DMS153 treated with DMSO at 0.1 percent for 48 hours (cell line): ENCODE measurements around the gene NXPH4.

Experiments used
- DNase-seq: peaks from one replicate; lab custom pipeline; 2025; ENCODE audit not compliant: unreplicated experiment; lab: John Stamatoyannopoulos, UW

Gene NXPH4

DNA sequence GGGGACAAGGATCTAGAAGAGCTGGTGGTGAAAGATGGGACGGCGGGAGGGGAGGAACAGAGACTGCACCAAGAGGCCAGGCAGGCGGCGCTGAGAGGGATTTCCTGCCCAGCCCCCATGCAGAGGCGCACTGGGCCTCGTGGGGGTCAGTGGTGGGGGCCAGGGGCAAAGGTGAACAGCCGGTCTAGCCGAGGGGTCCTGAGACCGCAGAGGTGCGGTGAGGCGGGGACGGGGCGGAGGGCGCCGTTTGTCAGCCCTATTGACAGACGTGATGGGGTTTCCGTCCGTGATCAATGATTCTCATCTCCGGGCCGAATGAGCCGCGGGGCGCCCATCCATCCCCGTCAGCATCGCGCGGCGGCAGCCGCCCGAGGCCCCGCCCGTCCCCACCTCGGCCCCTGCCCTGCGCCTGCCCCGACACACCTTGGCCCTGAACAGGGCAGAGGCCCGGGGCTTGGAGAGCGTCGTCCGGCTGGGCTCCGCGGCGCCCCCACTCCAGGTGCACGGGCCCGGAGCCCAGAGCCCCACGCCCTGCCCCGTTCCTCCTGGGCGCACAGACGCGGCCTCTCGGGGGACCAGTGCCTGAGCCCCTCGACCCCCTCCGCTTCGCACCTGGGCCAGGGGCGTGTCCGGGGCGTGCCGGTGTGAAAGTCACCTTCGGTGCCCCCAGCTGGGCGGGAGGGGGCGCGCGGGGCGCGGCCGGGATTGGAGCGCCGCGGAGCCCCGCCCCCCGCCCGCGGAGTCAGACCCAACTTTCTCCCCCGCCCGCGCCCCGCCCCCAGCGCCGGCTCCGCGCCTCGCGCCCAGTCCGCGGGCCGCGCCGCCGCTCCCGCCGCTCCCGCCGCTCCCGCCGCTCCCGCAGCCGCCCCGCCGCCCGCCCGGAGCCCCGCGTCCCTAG, at the start of gene NXPH4:
NXPH4 (plus strand) TSS at position 781 of the 898 bp plus-strand sequence. CDS start 176 bp downstream, outside the sequence.
- no peak for DNase-seq

DNA sequence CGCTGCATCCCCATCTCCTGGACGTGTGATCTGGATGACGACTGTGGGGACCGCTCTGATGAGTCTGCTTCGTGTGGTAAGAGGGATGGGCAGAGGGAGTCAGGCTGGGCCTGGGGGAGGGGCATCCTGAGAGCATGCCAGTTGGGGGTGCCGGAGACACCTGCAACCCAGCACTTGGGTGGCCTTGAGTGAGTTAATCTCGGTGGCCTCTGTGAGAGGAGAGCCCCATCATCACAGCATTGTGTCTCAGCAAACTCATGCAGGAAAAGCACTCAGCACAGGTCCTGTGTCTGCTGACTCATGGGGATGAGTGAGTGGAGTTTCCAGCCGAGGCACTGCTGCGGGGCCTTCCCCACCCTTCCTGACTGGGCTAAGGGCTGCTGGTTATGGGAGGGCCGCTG, 49.6 kb upstream of the NXPH4 start:
- no peak for DNase-seq

DNA sequence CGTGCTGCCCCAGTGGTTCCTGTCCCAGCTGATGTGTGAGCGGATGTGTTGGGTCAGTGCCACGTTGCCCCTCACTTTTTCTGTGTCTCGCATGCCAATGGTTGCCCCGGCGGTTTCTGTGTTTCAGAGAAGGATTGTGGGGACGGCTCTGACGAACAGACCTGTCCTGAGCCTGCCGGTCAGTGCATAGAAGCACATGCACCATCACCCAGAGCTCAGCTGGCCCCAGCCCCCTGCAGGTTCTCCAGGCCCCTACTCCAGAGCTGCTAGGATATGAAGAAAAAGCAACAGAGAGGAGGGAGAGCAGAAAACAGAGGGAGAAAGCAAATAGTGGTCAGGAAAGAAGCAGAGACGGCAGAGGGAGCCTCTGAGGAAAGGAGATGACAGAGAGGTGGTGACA, 48.5 kb upstream of the NXPH4 start:
- DNase-seq, result no peak

DNA sequence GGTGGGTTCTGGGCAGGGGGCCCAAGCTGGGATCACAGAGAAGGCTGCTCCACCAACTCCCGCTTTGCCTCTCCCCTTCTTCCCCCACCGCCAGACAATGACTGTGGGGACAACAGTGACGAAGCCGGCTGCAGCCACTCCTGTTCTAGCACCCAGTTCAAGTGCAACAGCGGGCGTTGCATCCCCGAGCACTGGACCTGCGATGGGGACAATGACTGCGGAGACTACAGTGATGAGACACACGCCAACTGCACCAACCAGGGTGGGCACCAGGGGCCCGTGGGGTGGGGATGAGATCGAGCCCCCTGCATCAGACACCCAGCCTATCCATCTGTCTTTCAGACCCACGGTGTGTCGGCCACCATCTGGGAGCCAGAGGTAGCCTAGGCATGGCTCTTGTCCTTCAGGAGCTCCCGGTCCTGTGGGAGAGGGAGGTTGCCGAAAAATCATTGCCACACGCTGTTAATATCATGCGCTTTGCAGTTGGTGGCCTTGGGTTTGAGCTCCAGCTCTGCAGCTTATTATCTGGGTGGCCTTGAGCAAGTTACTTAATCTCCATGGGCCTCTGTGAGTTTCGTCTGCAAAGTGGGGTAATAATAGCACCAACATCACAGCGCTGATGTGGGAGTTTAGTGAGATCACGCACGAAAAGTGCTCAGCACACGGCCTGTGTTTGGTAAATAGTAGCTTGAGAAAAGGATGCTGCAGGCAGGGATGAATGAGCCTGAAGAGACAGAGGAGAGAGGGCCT, 47.4 kb upstream of the NXPH4 start:
- no peak for DNase-seq

DNA sequence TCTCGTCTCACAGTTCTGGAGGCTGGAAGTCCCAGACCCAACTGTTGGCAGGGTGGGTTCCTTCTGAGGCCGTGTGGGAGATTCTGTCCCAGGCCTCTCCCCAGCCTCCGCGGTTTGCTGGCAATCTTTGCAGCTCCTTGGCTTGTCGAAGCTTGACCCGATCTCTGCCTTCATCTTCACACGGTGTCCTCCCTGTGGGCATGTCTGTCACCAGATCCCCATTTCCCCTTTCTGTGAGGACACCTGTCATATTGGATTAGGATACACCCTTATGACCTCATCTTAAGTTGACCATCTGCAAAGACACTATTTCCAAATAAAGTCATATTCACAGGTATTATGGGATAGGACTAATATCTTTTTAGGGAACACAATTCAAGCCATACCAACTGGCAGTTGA, 46.6 kb upstream of the NXPH4 start:
- DNase-seq, result no peak

DNA sequence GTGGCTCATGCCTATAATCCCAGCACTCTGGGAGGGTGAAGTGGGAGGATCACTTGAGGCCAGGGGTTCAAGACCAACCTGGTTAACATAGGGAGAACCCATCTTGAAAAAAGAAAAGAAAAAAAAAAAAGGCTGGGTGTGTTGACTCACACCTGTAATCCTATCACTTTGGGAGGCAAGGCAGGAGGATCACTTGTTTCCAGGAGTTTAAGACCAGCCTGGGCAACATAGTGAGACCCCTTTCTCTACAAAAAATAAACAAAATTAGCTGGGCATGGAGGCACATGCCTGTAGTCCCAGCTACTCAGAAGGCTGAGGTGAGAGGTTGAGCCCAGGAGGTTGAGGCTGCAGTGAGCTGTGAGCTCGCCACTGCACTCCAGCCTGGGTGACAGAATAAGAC, 46.2 kb upstream of the NXPH4 start:
- no peak for DNase-seq

DNA sequence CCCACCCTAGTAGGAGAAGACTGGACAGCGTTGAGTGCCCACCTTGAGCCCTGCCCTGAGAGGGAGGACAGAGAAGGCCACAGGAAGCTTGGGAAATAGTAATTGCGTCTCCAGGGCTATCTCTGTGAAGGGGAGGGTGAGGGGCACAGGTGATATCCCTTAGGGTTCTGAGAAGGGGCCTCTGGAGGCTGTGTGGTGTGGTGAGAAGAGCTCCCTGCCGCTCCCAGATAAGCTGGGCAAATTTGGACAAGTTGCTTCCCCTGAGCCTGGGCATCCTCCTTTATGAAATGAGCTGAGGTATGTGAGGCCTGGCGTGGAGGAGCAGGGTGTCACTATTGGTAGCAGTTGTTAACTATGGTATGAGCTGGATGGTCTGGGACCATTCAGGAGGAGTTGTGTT, 45.7 kb upstream of the NXPH4 start:
- DNase-seq, result no peak

DNA sequence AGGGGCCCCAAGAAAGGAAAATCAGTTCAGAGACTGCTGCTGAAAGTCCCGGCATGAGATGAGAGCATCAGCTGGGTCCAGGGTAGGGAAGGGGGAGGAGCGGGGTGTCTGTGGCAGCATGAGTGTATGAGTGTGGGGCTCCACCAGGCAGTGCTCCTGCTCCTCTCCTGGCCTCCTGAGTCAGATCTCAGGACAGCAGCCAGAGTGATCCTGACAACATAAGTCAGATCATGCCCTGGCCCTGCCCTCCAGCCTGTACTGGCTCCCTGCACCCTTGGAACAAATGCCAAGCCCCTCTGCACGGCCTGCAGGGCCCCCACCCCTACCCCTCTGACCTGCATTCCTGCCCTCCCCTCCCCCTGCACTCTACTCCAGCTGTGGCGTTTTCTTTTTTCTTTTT, 44.9 kb upstream of the NXPH4 start:
- DNase-seq, result no peak

DNA sequence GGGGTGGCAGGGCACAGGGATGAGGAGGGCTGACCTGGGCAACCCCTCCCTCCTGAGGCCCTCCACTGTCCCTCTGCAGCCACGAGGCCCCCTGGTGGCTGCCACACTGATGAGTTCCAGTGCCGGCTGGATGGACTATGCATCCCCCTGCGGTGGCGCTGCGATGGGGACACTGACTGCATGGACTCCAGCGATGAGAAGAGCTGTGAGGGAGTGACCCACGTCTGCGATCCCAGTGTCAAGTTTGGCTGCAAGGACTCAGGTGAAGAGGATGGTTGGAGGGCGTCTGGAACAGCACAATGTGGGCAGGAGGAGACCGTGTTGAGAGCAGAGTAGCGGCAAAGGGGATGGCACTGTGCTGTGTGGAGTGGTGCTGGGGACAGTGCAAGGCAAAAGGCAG, 43.5 kb upstream of the NXPH4 start:
- no peak for DNase-seq

DNA sequence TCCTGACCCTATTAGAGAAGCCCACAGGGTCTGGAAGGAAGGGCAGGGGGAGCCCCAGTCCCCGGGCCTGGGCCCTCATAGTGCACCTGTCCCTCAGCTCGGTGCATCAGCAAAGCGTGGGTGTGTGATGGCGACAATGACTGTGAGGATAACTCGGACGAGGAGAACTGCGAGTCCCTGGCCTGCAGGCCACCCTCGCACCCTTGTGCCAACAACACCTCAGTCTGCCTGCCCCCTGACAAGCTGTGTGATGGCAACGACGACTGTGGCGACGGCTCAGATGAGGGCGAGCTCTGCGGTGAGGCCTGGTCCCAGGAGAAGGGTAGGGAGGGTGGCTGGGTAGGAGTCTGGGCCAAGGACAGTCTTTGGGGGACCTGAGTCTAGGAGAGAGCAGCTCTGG, 42.9 kb upstream of the NXPH4 start:
- DNase-seq, result no peak

DNA sequence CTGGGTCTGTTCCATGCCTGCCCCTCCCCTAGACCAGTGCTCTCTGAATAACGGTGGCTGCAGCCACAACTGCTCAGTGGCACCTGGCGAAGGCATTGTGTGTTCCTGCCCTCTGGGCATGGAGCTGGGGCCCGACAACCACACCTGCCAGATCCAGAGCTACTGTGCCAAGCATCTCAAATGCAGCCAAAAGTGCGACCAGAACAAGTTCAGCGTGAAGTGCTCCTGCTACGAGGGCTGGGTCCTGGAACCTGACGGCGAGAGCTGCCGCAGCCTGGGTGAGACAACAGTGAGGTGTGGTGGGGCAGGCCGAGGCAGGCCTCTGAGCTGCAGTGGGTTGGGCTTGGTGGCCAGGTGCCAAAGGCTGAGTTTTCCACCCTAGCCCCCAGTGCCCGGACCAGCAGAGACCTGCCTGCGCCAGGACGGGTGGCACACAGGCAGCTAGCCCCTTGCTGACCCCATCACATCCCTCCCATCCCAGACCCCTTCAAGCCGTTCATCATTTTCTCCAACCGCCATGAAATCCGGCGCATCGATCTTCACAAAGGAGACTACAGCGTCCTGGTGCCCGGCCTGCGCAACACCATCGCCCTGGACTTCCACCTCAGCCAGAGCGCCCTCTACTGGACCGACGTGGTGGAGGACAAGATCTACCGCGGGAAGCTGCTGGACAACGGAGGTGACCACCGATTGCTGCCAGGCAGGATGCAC, 41.0 kb upstream of the NXPH4 start:
- DNase-seq, result peak; percentile 89

DNA sequence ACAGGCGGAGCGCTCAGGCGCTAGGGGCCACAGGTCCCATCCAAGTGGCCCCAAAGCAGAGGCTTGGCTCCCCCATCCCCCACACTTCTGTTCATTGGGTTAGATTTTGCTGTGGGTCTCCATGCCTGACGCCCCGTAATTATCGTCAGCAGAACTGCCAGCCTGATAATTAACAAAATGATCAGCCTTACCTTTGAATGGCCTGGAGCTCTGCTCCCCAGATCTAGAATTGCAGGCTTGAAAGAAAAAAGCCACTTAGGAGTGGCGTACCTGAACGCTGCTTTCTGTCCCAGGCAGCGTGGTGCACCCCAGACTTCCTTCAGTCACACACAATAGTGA, 40.5 kb upstream of the NXPH4 start:
- no peak for DNase-seq

DNA sequence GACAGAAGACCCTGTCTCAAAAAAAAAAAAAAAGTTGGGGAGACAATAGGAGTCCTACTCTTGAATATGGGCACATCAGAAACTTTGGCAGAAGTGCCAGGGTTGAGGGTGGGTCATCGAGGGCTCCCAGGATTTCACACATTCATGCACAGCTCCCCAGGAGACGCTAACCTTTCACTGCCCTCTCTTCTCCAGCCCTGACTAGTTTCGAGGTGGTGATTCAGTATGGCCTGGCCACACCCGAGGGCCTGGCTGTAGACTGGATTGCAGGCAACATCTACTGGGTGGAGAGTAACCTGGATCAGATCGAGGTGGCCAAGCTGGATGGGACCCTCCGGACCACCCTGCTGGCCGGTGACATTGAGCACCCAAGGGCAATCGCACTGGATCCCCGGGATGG, 39.7 kb upstream of the NXPH4 start:
- no peak for DNase-seq

DNA sequence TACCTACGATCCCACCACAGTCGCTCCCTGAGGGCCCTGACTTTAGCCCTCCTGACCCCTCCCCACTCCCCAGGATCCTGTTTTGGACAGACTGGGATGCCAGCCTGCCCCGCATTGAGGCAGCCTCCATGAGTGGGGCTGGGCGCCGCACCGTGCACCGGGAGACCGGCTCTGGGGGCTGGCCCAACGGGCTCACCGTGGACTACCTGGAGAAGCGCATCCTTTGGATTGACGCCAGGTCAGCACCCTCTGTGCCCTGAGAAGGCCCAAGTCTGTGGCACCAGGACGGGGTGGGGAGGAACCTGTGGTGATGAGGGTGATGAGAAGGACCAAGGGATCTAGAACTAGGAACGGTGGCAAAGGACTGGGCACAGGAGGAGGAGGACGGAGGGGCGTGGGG, 39.2 kb upstream of the NXPH4 start:
- DNase-seq, result no peak

DNA sequence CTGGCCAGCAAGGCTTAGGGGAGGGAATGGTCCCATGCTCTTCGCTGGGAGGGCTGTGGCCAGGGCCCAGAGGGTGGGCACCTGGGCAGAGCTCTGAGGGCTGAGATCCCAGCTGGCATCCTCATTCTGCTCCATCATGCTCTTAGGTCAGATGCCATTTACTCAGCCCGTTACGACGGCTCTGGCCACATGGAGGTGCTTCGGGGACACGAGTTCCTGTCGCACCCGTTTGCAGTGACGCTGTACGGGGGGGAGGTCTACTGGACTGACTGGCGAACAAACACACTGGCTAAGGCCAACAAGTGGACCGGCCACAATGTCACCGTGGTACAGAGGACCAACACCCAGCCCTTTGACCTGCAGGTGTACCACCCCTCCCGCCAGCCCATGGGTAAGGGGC, 38.4 kb upstream of the NXPH4 start:
- no peak for DNase-seq

DNA sequence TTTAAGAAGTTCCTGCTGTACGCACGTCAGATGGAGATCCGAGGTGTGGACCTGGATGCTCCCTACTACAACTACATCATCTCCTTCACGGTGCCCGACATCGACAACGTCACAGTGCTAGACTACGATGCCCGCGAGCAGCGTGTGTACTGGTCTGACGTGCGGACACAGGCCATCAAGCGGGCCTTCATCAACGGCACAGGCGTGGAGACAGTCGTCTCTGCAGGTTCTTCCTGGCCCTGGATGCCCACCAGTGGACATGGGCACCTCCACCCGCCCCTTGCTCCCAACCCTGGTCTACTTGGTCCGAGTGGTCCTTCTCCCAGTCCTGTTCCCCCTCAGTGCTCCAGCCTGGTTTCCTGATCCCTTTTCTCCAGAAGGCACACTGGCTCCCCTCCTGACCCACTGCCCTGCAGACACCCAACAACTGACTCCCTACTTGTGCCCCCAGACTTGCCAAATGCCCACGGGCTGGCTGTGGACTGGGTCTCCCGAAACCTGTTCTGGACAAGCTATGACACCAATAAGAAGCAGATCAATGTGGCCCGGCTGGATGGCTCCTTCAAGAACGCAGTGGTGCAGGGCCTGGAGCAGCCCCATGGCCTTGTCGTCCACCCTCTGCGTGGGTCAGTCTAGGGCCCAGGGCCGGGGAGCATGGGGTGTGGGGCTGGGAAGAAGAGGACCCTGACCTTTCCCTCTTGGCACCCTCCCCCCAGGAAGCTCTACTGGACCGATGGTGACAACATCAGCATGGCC, 37.1 kb upstream of the NXPH4 start:
- no peak for DNase-seq

DNA sequence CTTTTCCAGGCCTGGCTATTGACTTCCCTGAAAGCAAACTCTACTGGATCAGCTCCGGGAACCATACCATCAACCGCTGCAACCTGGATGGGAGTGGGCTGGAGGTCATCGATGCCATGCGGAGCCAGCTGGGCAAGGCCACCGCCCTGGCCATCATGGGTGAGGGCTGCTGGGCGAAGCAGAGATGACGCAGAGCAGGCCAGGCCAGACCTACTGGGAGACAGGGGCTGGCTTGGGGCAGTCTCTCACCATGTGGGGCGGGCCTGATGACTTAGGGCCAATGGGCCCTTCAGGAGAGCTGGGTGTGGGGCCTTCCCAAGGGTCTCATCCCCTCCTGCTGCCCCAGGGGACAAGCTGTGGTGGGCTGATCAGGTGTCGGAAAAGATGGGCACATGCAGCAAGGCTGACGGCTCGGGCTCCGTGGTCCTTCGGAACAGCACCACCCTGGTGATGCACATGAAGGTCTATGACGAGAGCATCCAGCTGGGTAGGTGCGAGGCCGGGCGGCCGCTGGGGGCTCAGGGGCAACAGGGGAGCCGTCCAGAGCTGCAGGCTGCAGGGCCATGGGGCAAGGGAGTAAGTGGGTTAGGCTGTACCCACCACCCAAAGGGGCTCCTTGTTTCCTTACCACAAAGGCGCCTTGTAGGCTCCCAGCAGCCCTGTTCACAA, 36.1 kb upstream of the NXPH4 start:
- DNase-seq, result no peak

DNA sequence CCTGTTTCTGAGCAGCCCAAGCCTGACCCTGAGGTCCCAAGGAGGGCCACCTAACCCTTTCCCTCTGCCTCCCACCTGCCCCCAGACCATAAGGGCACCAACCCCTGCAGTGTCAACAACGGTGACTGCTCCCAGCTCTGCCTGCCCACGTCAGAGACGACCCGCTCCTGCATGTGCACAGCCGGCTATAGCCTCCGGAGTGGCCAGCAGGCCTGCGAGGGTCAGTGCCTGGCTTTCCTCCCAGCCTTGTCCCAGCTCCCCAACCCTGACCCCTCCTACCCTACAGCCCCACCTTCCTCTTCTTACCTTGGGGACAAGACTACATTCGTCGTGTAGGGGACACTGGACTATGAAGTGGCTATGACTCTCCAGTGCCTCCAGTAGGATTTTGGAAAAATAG, 35.5 kb upstream of the NXPH4 start:
- DNase-seq, result no peak

DNA sequence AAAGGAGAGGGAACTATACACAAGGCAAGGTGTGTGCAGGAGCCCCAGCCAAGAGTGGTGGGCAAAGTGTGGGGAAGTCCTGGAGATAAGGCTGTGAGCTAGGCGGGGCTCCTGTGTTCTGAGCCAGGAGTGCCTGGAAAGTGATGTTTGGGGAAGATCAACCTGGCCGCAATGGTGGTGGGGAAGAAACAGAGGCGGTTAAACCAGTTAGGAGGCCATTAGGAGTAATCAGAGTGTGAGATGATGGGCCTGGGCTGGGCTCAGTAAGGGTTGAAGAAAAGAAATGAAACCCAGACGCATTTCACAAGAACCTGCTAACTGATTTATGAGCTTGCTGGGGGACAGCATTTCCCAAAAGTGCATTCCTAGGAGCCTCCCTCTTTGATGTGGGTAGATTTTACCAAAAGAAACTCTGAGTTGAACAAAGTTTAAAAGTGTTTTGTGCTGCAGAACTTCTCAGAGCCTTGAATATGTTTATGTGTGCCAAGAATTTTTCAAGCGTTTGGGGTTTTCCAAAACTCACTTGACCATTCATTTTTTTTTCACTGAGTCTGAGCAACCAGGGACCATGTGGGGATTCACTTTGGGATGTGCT, 34.9 kb upstream of the NXPH4 start:
- DNase-seq, result no peak

DNA sequence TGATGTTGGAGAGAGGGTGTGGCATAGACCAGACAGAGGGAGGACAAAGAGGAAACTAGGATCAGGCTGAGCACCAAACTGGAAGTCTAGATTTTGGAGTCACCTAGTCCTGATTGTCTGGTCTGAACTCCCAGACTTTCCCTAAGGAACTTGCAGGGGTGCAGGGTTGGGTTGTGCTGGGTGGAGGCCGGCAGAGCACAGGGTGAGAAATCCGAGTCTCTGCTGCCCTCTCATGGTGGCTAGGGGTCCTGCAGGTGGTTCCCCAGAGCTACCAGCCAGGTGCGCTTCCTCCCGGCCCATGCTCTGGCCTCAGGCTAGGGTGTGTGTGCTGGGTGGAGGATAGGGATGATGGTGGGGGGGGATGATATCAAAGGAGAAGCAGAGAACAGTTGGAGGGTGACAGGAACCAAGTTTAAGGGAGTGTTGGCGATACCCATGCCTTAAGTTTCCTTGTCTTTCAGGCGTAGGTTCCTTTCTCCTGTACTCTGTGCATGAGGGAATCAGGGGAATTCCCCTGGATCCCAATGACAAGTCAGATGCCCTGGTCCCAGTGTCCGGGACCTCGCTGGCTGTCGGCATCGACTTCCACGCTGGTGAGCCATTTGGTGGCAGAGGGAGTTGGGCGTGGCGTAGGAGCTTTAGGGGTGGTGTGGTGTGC, 33.5 kb upstream of the NXPH4 start:
- peak; percentile 34 for DNase-seq
